ENCODE data around the gene SCN11A.

SCN11A gene

DNA sequence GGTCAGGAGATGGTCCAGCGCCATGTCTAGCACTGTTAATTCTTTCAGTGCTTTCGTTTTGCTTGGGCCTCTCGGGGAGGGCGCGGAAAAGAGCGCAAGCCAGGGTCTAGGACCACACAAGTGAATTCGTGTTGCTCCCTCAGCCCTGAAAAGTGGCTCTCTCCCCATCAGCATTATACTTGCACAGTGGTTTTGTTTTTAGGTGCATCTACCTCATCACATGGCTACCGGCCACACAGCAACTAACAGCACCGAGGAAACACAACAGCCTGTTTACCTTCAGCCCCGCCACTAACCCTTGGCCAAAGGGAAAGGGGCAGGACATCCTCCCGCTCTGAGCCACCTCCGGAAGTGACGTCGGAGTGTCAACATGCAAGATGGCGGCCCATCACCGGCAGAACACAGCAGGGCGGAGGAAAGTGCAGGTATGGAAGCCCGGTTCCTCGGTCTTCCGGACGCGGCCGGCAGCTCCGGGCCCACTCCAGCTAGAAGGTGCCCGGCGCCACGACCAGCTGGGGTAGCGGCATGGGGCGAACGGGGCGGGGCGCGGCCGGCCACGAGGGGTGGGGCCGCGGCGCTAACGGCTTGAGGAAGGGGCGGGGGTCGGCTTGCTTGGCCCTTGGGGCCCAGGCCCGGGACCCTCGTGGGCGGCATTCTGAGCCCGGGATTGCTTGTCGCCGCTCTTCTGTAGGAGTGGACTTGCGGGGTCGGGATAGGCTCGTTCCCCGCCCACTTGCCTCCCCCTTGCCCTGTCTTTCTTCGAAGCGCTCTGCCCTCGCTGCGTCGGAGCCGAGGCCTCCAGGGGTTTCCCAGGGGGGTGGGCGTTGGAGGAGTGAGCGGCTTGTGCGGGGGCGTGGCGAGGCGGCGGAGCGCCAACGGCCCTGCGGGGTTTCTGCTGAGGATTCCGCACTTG is at the start of gene SCN11A, which contains the start of gene WDR48:
TSS of gene SCN11A (minus strand) at position 296 of the 913 bp plus-strand sequence. CDS start 101,582 bp downstream, outside the sequence.
TSS of gene WDR48 (plus strand) at position 368 of the 913 bp plus-strand sequence. CDS start at position 378, 10 bp downstream.
- DNase-seq (ENCODE audit: low spot score), result peak; percentile 95

- peak; percentile 80 for DNase-seq (ENCODE audit: low spot score)
These were observed 49.4 kb upstream of the SCN11A start for GRCh38 chr3:39101022-39101689.

DNA sequence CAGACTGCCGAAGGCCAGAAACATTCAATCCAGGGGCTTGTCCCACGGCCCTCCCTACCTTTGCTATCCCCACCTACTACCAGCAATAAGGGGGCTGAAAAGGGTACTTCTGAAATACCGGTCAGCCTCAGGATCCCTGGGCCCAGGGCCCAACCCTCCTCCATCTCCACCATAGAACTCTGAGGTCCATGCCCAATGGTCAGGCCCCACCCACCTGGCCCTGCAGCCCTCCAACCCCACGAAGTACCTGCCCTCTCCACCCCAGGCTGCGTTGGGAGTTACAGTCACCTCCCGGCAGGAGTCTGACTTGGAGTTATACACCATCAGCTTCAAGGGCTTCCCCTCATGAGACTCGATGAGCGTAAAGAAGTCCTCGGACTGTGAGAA is 48.7 kb upstream of the SCN11A start:
- DNase-seq (ENCODE audit: low spot score), result no peak

DNA sequence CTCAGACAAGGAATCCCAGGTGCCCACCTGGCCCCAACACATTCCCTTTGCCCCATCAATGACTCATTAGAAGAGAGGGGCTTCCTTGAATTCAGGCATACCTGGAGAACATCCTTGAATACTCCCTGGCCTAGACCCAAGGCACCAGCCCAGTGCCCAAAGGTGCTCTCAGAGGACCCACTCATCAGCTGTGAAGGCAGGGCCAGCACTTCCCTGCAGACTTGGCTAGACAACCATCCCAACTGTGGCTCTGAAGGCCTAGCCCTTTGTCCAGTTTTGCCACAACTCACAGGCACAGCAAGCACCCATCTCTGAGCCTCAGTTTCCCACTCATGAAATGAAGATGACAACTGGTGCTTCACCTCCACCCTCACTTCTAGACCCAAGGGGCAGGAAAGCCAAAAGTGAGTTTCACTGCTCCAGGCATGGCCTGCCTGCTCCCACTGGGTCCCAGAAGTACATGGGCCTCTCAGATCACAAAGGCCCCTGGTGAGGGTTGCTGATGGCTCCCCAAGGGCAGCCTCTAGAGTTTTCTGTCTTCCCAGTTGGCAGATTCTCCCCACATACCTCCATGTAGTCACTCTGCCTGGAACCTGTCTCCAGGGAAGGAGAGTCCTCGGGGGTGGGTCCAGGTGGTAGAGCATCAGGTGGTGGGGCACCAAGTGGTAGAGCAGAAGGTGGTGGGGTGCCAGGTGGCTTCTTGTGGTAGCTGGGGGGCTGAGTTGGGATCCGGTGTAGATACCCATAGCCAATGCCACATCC is 48.2 kb upstream of the SCN11A start:
- DNase-seq (ENCODE audit: low spot score), result no peak

GRCh38 chr3:39099242-39099641 is 47.5 kb upstream of the SCN11A start:
- DNase-seq (ENCODE audit: low spot score), result no peak

DNA sequence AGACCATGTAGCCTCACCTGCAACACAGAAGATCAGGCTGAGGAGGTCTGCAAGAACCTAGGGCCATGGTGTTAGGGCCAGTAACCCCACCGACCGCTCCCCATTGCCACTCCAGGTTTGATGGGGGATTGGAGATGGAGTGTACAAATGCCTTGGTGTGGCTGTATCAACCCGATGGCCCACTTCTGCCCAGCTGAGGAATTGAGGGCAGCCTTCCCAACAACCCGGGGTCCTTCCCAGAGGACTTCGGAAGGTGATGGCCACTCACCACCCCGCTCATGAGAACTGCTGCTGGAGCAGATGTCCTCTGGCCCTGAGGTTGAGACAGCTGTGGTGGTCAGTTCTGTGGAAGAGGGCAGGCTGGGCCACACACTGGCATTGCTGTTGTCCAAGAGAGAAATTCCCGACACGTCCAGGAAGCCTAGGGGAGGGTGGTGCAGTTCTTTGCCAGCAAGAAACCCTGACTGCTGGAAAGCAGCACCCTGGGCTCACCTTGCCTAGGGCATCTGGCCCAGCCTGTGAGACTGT is 46.8 kb upstream of the SCN11A start:
- DNase-seq (ENCODE audit: low spot score), result no peak

DNA sequence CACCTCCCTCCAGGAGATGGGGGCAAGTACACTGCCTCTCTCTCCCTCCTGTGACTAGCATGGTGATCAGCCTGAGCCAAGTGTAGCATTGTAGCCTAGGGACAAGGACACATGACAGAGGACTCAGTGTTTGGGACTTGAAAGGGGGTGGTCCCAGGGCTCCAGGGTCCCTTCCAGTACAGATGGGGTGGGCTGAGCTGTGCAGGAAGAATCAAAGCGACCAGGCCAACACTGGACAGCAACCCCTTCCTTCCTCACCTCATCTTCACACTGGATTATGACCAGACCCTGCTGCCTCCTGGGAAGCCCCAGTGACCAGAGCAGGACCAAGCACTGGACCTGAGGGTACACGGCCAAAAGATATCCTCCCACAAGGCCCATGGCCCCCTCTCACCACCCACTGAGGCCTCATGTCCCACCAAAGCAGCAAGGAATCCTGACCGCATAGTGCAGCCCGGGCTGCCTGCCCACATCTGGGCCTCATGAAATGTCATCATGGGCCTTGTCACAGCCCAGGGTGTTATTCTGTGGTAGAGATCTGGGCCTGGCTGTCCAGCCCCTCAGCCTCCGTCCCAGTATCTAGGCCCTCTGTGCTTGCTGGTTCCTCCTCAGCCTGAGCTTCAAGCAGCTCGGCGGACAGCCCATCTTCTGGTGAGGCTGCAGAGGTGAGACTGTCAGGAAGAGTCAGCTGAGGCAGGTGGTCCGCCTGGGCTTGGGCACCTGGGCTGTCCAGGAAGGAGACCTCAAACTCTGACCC is 46.1 kb upstream of the SCN11A start:
- peak; percentile 47 for DNase-seq (ENCODE audit: low spot score)

GRCh38 chr3:39096775-39097174 is 45.0 kb upstream of the SCN11A start:
- DNase-seq (ENCODE audit: low spot score), result peak; percentile 61

DNA sequence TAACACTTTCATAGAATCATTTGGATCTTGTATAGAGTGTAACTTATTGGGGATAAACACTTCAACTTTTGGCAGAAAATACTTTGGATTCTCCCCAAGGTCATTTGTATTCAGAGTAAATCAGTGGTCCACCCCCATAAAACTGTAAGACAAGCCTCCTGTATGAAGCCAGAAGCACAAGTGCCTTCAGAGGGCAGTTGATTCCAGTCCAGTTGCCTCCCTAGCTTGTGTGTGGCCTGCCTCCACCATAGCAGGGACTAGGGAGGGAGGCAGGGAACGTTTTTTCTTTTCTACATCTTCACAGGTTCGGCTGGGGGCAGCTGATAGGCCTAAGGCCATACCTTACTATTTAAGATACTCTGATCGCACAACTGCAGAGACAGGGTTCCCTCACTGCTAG is 44.0 kb upstream of the SCN11A start:
- no peak for DNase-seq (ENCODE audit: low spot score)

DNA sequence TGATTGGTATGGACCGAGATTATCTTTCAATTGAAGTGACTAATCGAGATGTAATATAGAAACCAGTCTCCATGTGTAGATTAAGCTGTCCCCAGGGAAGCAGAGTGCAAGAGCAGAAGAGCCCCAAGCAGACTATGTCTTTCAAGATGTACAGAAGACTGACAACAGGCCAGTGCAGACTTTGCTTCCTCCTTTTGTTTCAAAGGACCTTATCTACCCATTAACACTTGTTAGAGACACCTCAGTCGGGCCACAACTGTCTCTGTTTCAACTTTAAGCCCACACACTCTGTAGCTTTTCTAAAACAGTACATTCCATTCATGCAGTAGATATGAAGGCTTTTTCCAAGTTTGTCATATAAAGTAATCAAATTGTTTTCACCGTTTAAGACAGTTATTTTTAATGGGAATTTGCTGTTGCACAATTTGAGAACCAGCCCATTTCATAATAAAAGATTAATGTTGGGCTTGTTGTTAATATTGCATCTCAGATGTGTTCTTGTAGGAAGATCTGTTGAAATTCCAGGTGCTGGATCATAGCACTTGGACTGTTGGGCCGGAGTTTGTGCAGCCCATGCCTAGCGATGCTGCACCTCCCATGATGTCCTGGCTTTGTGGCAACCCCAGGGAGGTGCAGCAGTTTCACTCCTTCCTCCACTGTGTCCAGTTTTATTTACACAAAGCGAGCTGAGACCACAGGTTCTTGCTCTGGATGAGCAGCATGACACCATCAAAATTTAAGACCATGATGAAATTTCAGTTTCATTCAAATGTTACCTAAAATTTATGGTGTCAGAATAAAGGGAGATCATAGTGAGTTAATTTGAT is 43.3 kb upstream of the SCN11A start:
- DNase-seq (ENCODE audit: low spot score), result no peak

DNA sequence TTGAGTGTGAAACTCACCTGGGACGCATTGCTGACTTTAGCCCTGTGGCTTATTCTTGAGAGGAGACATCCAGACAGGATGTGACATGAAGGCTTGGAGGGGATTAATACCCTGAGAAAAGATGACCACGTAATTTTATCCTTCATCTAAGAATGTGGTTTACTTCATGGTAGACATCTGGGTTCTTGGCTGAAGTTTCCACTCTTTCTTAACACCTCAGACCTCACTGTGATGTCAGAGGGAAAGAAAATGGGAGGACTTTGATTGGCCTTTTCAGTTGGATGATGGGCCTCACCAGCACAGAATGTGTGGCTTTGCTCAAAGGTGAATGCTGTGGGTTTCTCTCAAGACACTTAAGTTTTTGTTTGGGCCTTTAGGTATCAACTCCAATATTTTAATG is 39.2 kb upstream of the SCN11A start:
- no peak for DNase-seq (ENCODE audit: low spot score)

DNA sequence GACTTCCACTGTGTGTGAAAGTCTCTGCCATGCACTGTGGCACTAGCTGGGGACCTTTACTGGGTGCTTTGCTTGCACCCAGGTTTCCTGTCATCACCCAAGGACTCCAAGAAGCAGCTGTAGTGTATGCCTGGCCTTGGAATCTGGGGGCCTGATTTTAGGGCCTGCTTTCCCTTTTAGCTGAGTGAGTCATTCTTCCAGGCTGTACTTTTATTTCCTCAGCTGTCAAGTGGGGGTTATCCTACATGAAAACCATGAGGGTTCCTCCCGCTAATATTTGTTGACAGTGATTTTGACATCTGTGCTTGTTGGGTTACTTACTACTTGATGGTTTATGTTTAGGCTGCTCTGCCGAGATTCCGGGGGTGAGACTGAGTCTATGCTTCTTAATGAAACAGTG is 37.1 kb upstream of the SCN11A start:
- no peak for DNase-seq (ENCODE audit: low spot score)

GRCh38 chr3:39088456-39088855 is 36.7 kb upstream of the SCN11A start:
- no peak for DNase-seq (ENCODE audit: low spot score)

GRCh38 chr3:39086144-39086543 is 34.4 kb upstream of the SCN11A start:
- no peak for DNase-seq (ENCODE audit: low spot score)

DNA sequence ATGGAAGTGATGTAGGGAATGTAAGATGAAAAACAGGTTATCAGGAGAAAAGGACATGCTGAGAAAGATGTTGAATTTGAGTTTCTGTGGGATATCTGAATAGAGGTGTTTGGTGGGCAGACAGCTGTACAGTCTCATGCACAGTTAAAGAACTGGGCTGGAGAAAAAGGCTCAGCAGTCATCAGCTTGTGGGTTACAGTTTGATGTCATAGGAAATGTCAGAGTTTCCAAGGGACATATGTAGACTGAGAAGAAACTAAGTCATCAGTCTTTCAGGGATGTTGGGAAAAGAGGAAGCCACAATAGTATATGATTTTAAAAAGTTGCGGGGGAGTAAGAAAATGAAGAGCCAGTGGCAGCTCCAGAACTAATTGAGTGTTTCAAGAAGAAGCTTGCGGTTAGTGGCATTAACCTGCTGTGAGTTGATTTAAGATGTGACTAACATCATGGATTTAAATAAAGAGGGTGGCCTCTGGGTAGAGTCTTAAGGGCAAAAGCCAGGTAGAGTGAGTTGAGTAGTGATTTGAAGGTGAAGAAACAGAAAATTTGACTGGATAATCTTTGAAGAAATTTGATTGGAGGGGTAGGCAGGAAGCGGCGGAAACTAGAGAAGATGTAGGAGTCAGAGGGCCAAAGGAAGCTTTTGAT is 31.0 kb upstream of the SCN11A start:
- no peak for DNase-seq (ENCODE audit: low spot score)

GRCh38 chr3:39080026-39080425 is 28.3 kb upstream of the SCN11A start:
- no peak for DNase-seq (ENCODE audit: low spot score)

DNA sequence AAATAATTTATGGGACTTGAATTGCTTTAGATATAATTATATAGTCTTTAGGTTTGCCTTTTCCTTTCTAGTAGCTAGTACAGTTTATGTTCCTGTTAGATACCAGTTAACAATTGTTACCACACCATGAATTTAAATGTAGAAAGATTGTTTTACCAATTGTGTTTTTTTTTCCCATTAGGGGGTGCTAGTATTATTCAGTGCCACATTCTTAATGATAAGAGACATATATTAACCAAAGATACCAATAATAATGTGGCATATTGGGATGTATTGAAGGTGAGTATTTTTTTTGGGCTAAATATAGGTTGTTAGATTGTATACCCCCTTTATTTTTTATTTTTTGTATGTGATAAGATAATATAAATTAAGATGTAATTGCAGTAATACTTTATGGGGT is 27.8 kb upstream of the SCN11A start:
- no peak for DNase-seq (ENCODE audit: low spot score)

DNA sequence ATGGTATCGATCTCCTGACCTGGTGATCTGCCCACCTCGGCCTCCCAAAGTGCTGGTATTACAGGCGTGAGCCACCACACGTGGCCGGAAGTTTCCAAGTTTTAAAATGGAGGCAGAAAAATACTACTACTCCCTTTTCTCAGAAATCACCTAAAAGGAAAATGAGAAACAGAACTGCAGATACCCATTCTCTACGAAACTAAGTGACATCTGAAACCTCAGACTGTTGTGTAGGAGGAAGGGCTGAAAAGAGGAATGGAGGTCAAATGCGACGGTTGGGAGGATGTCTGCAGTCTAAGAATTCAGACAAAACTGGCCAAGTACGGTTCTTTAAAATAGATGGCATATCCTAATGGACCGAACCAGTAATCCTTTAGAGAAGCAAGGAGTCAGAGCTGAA is 24.2 kb upstream of the SCN11A start:
- DNase-seq (ENCODE audit: low spot score), result no peak

GRCh38 chr3:39068556-39068955 is 16.8 kb upstream of the SCN11A start:
- no peak for DNase-seq (ENCODE audit: low spot score)

- DNase-seq (ENCODE audit: low spot score), result peak; percentile 14
These were observed 15.5 kb upstream of the SCN11A start for GRCh38 chr3:39067286-39067685.

All from AG20443 (cell line).